NCI-H748 treated with DMSO at 0.1 percent for 48 hours (cell line): ENCODE measurements around the gene CDH15.
A peak's percentile ranks its signal among the peaks of the same experiment; 100 is the strongest.
"Not testable (repeated sequence)": the region's sequence is repeated elsewhere in the genome, so short reads cannot be mapped to it uniquely, and the experiment has no call there.

Source experiments
- DNase-seq: peaks from one replicate; lab custom pipeline; 2025; lab: John Stamatoyannopoulos, UW

Gene CDH15

GRCh38 chr16:89233678-89234490 is 62.3 kb downstream of the CDH15 start:
- DNase-seq, result no peak

GRCh38 chr16:89237733-89238132 is 66.2 kb downstream of the CDH15 start:
- no peak for DNase-seq

- DNase-seq, result peak; percentile 20
Measured at GRCh38 chr16:89241187-89242007, 69.8 kb downstream of the CDH15 start.

GRCh38 chr16:89242795-89243200 is 71.2 kb downstream of the CDH15 start:
- DNase-seq, result no peak

- DNase-seq, result no peak
Measured at GRCh38 chr16:89243664-89244063, 72.1 kb downstream of the CDH15 start.

- not testable (repeated sequence) for DNase-seq
Measured at GRCh38 chr16:89244264-89244663, 72.7 kb downstream of the CDH15 start.

- DNase-seq, result no peak
Measured at GRCh38 chr16:89244754-89245153, 73.2 kb downstream of the CDH15 start.
